Coronary artery (tissue), 2 donors: Measurements from ENCODE around the gene MCU.
A peak's percentile ranks its signal among the peaks of the same experiment; 100 is the strongest.
"Not testable (repeated sequence)": the region's sequence is repeated elsewhere in the genome, so short reads cannot be mapped to it uniquely, and the experiment has no call there.

Experiments
- DNase-seq: peaks from one replicate; pipeline ENCODE4 v3.0.0-alpha.2; 2017; ENCODE audit warnings: low spot score
- H3K27ac ChIP-seq, 2 donors: fragments of 200-600 bp; sonication (generic); one replicate each; pipeline ENCODE4 v1.5.1; 2016 to 2019
- H3K4me3 ChIP-seq: fragments of 200-600 bp; sonication (generic); 2 replicates; pipeline ENCODE4 v1.5.1; 2016; ENCODE audit warnings: mild to moderate bottlenecking, moderate library complexity
- TF ChIP-seq, protein P1 (sequence below): fragments of 200-600 bp; sonication (generic); IDR thresholded peaks from one replicate; pipeline ENCODE4 v1.5.1; 2019; ENCODE audit warnings: antibody characterized with exemption

MCU gene

DNA sequence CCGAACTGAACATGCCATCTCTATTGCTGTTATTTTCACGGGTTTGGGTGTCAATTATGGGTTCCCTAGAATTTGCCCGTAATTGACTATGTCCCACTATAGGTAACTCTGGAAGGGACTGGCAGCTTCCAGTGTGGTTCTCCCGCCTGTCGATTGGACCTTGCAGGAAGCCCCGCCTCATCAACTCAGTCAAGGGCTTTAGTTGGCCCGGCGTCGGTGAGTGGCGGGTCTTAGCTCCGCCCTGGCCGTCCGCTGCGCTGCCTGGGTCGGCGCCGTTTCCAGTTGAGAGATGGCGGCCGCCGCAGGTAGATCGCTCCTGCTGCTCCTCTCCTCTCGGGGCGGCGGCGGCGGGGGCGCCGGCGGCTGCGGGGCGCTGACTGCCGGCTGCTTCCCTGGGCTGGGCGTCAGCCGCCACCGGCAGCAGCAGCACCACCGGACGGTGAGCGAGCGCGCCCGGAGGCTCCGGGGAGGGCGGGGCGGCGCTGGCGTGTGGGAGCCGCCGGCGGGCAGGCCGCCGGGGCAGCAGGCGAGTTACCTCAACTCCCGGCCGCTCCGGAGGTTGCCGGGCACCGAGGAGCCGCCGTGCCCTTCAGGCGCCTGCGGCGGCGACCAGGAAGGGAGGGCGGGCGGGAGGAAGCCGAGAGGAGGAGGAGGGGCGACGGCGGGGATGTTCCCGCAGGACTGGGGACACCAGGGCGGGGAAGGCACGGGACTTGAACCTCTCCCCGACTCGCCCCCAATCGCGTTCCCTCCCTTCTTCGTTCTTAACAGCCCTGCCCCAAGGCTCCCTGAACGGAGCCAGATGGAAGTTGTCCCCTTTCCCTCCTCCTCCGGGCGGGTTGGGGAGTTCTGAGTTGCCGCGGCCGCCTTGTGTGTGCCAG is at the start of gene MCU:
Gene MCU (plus strand): TSS at position 281 of the 881 bp plus-strand sequence. CDS start 9 bp downstream, at position 290.
- Histone ChIP-seq H3K27ac (peak within 1 kb of the TSS; percentile 88 to 95), H3K4me3 (peak within 1 kb of the TSS; percentile 94)
- peak; percentile 96 for DNase-seq
- TF ChIP-seq, protein P1, sequence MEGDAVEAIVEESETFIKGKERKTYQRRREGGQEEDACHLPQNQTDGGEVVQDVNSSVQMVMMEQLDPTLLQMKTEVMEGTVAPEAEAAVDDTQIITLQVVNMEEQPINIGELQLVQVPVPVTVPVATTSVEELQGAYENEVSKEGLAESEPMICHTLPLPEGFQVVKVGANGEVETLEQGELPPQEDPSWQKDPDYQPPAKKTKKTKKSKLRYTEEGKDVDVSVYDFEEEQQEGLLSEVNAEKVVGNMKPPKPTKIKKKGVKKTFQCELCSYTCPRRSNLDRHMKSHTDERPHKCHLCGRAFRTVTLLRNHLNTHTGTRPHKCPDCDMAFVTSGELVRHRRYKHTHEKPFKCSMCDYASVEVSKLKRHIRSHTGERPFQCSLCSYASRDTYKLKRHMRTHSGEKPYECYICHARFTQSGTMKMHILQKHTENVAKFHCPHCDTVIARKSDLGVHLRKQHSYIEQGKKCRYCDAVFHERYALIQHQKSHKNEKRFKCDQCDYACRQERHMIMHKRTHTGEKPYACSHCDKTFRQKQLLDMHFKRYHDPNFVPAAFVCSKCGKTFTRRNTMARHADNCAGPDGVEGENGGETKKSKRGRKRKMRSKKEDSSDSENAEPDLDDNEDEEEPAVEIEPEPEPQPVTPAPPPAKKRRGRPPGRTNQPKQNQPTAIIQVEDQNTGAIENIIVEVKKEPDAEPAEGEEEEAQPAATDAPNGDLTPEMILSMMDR: no peak

DNA sequence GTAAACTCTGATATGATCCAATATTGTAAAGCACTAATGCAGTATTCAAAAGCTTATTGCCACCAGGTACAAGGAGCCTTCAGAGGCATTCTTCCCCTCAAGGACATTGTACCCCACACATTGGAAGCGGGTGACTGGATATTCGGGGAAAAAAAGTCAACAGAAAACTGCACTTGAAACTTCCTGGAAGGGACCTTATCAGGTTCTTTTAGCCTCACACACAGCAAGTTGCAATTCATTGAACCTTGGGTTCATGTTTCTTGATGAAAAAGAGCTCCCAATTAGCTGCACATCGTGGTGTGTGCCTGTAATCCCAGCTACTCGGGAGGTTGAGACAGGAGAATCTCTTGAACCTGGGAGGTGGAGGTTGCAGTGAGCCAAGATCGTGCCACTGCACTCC is 49.6 kb upstream of the MCU start:
- TF ChIP-seq, protein P1: no peak
- no peak overlapping the region for H3K4me3 ChIP-seq
- H3K27ac ChIP-seq: no peak overlapping the region

DNA sequence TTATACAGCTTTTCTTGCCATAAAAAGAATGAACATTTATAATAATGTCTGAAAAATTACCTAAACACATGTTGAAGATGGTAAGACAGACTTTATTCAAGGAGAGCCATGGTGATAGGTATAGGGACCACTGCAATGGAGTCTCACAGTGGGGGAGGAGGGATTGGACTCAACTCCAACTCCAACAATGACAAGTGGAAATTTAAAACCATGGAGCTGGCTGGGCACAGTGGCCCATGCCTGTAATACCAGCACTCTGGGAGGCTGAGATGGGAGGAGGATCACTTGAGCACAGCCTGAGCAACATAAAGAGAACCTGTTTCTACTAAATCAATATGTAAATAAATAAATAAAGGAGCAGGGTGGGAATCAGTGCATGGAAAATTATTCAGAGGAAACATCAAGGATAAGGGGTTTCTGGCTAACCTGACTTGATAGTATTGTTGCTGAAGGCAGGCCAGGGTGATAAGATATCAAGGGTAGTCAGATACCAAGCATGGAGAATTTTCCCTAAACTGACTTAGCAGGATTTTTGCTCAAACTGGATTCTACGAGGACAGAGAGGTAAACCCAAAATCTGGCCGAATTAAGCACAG is 46.6 kb upstream of the MCU start:
- Histone ChIP-seq H3K4me3 (no peak overlapping the region), H3K27ac (no peak overlapping the region)
- TF ChIP-seq, protein P1: no peak
- DNase-seq: no peak

More for the DNA sequence above, 49.6 kb upstream of the MCU start:
- no peak for DNase-seq

DNA sequence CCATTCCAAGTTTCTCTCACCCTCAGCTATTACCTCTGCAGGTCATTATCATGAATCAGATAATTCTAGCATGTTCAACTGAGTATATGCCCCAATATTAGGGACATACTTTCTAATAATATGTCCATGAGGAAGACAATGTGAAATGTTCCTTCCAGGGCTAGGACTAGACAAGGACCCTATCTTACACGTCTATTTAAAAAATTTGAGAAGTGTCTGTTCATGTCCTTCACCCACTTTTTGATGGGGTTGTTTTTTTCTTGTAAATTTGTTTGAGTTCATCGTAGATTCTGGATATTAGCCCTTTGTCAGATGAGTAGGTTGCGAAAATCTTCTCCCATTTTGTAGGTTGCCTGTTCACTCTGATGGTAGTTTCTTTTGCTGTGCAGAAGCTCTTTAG is 45.0 kb upstream of the MCU start:
- H3K27ac ChIP-seq, H3K4me3 ChIP-seq, DNase-seq: not testable (repeated sequence)

- Histone ChIP-seq H3K4me3 (no peak overlapping the region), H3K27ac (no peak overlapping the region)
- TF ChIP-seq, protein P1: no peak
- no peak for DNase-seq
Measured at GRCh38 chr10:72648301-72648700, 43.6 kb upstream of the MCU start.

GRCh38 chr10:72649291-72649690 is 42.7 kb upstream of the MCU start:
- no peak overlapping the region for H3K27ac ChIP-seq
- TF ChIP-seq, protein P1: no peak
- H3K4me3 ChIP-seq: no peak overlapping the region
- no peak for DNase-seq

- TF ChIP-seq, protein P1: no peak
- H3K4me3 ChIP-seq: no peak overlapping the region
- H3K27ac ChIP-seq: no peak overlapping the region
- no peak for DNase-seq
Measured at GRCh38 chr10:72653383-72654096, 38.4 kb upstream of the MCU start.
